ENCODE results near the gene HELQ.

The HELQ gene

DNA sequence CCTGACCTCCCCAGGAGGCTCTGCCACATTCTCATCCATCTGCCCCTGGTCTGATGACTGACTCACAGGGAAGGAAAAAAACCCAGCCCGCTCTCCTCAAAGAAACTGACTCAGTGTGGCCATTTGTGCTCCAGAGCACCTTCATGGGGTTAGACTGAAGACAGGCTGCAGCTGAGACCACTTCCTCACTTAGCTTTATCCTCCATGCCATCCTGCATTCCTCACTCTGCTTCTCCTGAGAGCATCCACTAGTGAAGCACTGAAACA is 85.0 kb downstream of the HELQ start:
- Histone ChIP-seq H3K4me1 (ENCODE audit: insufficient read depth, low read length) (no peaks in the 10 kb centered on the region), H3K36me3 (ENCODE audit: insufficient read depth, low read length) (no peaks in the 10 kb centered on the region), H3K9me3 (ENCODE audit: insufficient read depth, low read depth, low read length) (no peaks in the 10 kb centered on the region), H3K27ac (ENCODE audit: low read depth, low read length) (no peak overlapping the region), H3K27me3 (ENCODE audit: insufficient read depth, low read length) (no peaks in the 10 kb centered on the region), H3K4me3 (ENCODE audit: low read length) (no peak overlapping the region), H3K9ac (ENCODE audit: low read depth, low read length) (no peak overlapping the region)
- 87% methylated on average over 1 of the region's 1 CpG for WGBS

DNA sequence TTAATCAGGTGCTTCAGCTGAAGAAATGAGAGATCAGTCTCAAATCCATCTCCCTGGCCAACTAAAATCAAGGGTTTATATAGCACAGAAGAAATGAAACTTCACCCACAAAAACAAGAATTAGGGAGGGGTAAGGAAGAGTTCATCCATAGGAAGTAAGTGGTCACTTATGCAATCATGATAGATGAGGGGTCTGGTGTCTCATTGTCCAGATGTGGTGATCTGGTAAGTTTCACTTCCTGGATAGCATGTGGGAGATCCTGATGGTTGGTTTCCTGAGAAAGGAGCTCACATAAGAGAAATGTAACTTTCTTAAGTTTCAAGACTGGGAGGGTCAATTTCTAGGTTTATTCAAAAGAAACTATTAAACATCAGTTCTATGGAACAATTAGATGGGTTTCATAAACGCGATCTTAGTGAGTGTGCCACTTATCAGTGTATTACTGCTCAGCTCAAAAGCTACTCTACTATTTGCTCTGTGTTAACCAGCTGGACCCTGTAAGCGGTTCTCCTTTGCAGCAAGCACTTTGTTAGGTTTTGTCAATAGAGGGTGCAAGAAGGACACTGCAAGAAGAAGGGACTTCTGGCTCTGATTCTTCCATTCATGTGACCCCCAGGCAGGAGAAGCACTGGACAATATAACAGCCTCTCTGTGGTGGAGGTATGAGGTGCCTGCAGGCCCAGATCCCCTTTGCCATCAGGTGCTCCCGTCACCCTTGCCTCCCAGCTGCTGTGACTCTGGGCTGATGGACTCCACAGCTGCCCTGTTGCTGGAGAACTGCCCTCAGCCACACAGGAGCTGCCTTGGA is 85.6 kb downstream of the HELQ start:
- Histone ChIP-seq H3K36me3 (ENCODE audit: insufficient read depth, low read length) (no peaks in the 10 kb centered on the region), H3K9ac (ENCODE audit: low read depth, low read length) (no peak overlapping the region), H3K4me3 (ENCODE audit: low read length) (no peak overlapping the region), H3K4me1 (ENCODE audit: insufficient read depth, low read length) (no peaks in the 10 kb centered on the region), H3K9me3 (ENCODE audit: insufficient read depth, low read depth, low read length) (no peaks in the 10 kb centered on the region), H3K27me3 (ENCODE audit: insufficient read depth, low read length) (no peaks in the 10 kb centered on the region), H3K27ac (ENCODE audit: low read depth, low read length) (no peak overlapping the region)
- WGBS = 81% methylated on average over 4 of the region's 4 CpGs

DNA sequence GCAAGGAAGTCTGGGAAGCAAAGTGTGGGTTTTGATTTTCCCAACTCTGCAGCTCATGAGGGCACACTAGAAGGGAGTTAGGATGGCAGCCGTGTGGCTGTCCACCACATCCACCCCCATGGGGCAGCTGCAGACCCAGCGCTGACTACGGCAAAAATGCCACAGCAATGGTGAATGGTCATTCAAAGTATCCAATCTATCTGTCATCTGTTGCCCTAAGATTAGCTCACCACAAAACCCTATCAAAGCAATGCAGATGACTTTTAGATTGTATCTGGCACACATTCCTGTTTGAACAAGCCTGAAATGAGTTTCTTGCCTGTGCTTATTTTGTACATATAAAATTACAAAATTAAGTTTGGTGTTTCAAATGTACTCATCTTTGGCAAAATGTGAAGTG is 91.3 kb downstream of the HELQ start:
- Histone ChIP-seq H3K4me1 (ENCODE audit: insufficient read depth, low read length) (peaks cover 3% of the 10 kb centered on the region; the same call in 1 of the 2 replicates), H3K9ac (ENCODE audit: low read depth, low read length) (no peak overlapping the region), H3K36me3 (ENCODE audit: insufficient read depth, low read length) (no peaks in the 10 kb centered on the region), H3K9me3 (ENCODE audit: insufficient read depth, low read depth, low read length) (no peaks in the 10 kb centered on the region), H3K27me3 (ENCODE audit: insufficient read depth, low read length) (no peaks in the 10 kb centered on the region), H3K27ac (ENCODE audit: low read depth, low read length) (no peak overlapping the region), H3K4me3 (ENCODE audit: low read length) (no peak overlapping the region)
- WGBS = 97% methylated on average over 3 of the region's 3 CpGs

DNA sequence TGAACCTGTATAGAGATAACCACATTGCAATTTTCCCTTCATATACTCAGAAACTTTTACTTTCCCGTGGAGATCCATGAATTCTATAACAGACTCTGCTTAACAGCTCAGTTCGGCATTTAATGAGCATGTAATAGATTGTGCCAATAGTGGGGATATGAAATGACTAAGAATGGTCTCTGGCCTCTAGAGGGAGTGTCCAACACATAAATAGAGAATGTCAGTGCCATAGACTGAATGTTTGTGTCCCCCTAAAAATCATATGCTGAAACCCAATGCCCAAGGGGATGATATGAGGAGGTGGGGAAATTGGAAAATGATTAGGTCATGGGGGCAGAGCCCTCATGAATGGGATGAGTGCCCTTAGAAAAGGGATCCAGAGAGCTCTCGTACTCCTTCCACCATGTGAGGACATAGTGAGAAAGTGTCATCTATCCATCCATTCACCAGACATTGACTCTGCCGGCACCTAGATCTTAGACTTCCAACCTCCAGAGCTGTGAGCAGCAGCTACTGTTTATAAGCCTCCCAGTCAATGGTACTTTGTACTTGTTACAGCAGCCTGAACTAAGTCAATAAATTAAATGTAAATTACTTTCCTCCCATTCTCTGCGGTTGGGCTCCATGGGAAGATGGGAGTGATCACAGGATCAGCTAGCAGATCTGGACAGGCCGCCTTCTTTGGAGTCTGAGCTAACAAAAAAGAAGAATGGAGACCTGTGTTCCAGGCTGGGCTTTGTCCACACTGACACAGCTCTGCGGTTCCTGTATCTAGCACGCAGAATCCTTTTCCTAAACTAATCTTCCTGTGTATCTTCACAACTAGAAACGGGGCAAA is 92.9 kb downstream of the HELQ start:
- Histone ChIP-seq H3K9ac (ENCODE audit: low read depth, low read length) (no peak overlapping the region), H3K9me3 (ENCODE audit: insufficient read depth, low read depth, low read length) (no peaks in the 10 kb centered on the region), H3K27ac (ENCODE audit: low read depth, low read length) (peak overlapping the region; percentile 84; the same call in 1 of the 2 replicates), H3K4me1 (ENCODE audit: insufficient read depth, low read length) (peaks cover 3% of the 10 kb centered on the region; the same call in 1 of the 2 replicates), H3K36me3 (ENCODE audit: insufficient read depth, low read length) (no peaks in the 10 kb centered on the region), H3K4me3 (ENCODE audit: low read length) (no peak overlapping the region), H3K27me3 (ENCODE audit: insufficient read depth, low read length) (no peaks in the 10 kb centered on the region)
- WGBS = 93% methylated on average over 9 of the region's 9 CpGs

- Histone ChIP-seq H3K36me3 (ENCODE audit: insufficient read depth, low read length) (no peaks in the 10 kb centered on the region), H3K4me3 (ENCODE audit: low read length) (no peak overlapping the region), H3K27me3 (ENCODE audit: insufficient read depth, low read length) (no peaks in the 10 kb centered on the region), H3K9ac (ENCODE audit: low read depth, low read length) (no peak overlapping the region), H3K4me1 (ENCODE audit: insufficient read depth, low read length) (peaks cover 3% of the 10 kb centered on the region; the same call in 1 of the 2 replicates), H3K27ac (ENCODE audit: low read depth, low read length) (peak overlapping the region; percentile 84; the same call in 1 of the 2 replicates), H3K9me3 (ENCODE audit: insufficient read depth, low read depth, low read length) (no peaks in the 10 kb centered on the region)
- WGBS = 65% methylated on average over 7 of the region's 7 CpGs
Observed at GRCh38 chr4:83361416-83362103, 94.1 kb downstream of the HELQ start.

DNA sequence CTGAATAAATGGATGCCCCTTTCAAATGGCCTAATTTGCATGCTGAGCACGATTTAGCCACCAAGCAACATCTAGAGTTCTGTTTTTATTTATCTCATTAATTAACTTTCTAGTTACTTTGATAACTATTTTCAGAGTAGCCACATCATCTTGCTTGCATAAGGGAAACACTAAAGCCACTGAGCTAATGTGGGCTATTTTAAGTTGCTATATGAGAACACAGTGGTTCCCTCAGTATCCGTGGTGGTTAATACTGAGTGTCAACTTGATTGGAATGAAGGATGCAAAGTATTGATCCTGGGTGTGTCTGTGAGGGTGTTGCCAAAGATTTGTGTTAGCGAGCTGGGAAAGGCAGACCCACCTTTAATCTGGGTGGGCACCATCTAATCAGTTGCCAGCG is 95.6 kb downstream of the HELQ start:
- no peaks in the 10 kb centered on the region for H3K9me3 ChIP-seq (ENCODE audit: insufficient read depth, low read depth, low read length)
- no peaks in the 10 kb centered on the region for H3K27me3 ChIP-seq (ENCODE audit: insufficient read depth, low read length)
- H3K4me3 ChIP-seq (ENCODE audit: low read length) = no peak overlapping the region
- H3K4me1 ChIP-seq (ENCODE audit: insufficient read depth, low read length) = peaks cover 3% of the 10 kb centered on the region; the same call in 1 of the 2 replicates
- H3K36me3 ChIP-seq (ENCODE audit: insufficient read depth, low read length) = no peaks in the 10 kb centered on the region
- H3K9ac ChIP-seq (ENCODE audit: low read depth, low read length) = no peak overlapping the region
- WGBS = 89% methylated on average over 4 of the region's 4 CpGs
- H3K27ac ChIP-seq (ENCODE audit: low read depth, low read length) = no peak overlapping the region

- no peak overlapping the region for H3K27ac ChIP-seq (ENCODE audit: low read depth, low read length)
- 90% methylated on average over 1 of the region's 1 CpG for WGBS
- no peaks in the 10 kb centered on the region for H3K27me3 ChIP-seq (ENCODE audit: insufficient read depth, low read length)
- peaks cover 6% of the 10 kb centered on the region; the same call in 1 of the 2 replicates for H3K9me3 ChIP-seq (ENCODE audit: insufficient read depth, low read depth, low read length)
- no peak overlapping the region for H3K9ac ChIP-seq (ENCODE audit: low read depth, low read length)
- H3K4me3 ChIP-seq (ENCODE audit: low read length) = no peak overlapping the region
- no peaks in the 10 kb centered on the region for H3K36me3 ChIP-seq (ENCODE audit: insufficient read depth, low read length)
- peaks cover 3% of the 10 kb centered on the region; the same call in 1 of the 2 replicates for H3K4me1 ChIP-seq (ENCODE audit: insufficient read depth, low read length)
Observed at GRCh38 chr4:83358410-83358809, 97.2 kb downstream of the HELQ start.
